HK-2 (cell line): ENCODE results near the gene TMEM86B.
A peak's percentile ranks its signal among the peaks of the same experiment; 100 is the strongest.
"Not testable (repeated sequence)": the region's sequence is repeated elsewhere in the genome, so short reads cannot be mapped to it uniquely, and the experiment has no call there.

Experiments used
- DNase-seq: peaks from one replicate; pipeline ENCODE4 v3.0.0-alpha.2; 2018; ENCODE audit not compliant: unreplicated experiment

Gene TMEM86B

DNA sequence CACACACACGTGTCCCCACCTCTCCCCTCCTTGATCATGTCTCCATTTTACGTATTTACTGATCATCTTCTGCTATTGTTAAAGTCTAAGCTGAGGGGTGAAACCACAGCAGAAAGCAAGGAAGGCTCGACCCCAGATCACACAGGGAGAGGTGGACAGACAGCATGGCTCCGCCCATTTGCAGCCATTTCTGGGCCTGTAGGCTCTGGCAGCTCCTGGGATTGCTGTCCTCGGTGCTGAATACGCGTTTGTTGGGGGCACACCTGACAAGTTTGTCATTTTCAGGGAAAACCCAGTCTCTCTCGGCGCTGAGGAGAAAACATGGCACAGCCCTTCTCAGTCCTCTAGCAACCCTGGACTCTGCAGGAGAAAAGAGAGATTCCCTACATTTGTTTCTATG is 8.0 kb downstream of the TMEM86B start:
- DNase-seq = no peak

DNA sequence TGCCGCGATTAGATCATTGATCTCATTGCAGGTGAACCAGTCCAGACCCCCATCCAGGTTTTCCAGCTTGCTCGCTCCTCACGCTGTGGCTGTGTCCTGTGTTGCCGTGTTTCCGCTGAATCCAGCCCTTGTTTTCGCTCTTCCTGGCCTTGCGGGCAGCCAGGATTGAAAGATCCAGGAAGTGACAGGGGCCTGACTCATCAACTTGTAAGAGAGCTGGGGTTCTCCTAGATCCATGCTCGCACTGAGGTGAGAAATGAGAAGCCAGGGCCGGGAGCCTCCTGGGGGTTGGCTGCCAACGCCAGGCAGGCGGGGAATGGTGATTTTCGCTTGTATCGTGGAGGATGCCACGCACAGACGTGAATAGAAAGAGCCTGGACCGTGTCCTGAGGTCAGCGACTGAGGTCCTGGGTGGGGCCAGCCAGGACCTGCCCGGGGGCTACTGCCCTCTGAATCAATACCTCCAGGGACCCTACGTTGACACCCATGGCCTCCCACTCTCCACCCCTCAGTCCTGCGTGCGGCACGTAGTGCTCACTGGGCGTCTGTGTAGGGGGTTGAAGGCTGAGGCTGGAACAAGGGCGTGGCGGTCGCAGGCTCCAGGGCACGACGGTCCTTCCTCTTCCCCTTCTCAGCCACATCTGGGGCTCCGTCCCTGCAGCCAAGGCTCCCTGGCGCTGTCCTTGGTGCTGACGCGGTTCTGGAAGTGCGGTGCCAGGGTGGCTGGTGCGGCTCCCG is 11.9 kb downstream of the TMEM86B start:
- DNase-seq = peak; percentile 98

DNA sequence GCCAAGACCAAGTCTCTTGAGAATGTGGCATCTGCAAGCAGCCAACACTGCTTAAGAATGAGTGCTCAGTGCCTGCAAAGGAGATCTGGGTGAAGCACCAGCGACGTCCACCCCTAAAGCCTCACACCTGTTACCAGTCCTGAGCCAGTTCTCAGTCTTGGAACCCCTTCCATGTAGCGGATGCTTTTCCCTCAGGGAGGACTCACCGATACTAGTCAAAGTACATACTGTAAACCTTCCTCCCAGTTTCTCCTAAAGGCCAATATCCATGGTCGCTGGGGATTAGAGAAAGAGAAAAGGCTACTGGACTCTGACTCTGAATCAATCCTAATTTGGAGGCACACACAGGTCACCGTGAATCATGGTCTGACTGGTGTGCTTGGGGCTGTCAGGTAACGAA is 15.0 kb downstream of the TMEM86B start:
- DNase-seq = no peak

DNA sequence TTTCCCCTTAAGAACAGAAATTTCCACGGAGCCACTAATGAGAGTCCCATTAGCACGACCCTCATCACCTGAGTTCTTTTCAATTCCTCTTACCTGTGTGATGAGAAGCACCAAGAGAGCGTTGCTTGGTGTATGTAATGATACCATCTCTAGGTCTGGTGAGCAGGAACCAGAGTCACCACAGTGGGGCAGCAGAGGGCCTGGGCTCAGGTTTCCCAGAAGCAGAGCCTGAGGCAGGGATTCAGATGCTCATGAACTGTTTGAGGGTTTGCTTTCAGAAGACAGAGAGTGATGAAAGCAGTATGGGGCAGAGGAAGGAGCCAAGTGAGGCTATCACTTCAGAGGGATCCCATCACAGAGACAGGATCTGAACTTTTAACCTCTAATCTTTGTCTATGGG is 16.1 kb downstream of the TMEM86B start:
- no peak for DNase-seq

DNA sequence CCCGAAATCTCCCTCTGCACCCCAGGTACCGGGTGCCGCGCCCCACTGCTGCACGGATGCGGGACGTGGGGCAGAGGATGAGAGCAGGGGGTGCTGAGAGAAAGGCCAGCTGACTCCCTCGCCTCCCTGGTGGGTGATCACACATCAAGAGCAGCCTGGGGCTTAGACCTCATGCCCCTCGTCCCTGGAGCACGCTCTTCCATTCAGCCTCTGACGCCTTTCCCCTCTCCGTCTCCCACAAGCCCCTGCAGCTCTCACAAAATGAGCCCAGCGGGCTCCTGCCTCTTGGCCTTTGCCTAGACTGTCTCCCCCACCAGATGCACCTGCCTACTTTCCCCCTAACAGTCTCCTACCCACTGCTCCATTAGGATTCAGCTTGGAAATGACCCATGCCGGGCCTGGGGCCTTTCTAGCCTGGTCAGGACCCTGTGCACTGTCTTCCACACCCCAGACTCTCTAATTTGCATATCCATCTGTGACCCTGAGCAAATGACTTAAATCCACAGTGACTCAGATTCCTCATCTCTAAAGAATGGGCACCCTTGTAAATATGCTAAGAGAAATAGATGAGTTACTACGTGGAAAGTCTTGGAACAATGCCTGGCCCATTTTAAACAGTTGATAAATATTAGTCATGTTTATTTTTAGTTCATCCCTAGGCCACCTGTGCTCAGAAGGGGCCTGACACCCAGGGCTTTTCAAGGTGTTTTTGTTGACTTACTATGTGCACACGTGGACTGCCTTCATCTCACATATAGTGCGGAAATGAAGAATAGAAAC is 18.7 kb downstream of the TMEM86B start:
- DNase-seq = no peak

DNA sequence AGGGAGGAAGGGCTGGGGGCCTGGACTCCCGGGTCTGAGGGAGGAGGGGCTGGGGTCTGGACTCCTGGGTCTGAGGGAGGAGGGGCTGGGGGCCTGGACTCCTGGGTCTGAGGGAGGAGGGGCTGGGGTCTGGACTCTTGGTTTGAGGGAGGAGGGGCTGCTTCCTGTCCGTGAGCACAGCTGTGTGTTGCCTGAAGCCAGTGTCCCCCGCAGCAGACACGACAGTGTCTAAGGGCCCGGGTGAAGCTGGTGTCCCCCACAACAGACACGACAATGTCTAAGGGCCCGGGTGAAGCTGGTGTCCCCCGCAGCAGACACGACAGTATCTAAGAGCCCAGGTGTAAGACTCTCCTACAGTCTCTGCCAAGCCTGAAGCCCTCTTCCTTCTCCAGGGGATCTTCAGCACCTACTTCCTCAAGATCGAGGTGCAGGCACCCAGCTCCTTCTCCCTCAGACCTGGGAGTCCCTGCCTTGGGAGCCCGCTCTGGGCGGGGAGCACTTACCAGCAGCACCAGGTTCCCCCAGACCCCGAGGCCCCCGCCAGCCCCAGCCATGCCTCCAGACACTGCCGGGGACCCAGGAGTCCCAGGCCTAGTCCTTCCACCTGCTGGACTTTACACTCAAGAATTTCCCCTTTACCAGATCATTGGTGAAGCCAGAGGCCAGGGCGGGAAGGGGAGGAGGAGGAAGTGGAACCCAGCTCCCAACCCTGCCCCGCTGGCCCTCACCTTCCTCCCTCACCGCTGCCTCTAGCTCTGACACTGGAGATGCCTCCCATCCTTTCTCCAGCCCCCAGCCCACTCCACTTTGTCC is 19.5 kb downstream of the TMEM86B start, which contains the start of gene PTPRH:
PTPRH (minus strand) TSS at position 622 of the 813 bp plus-strand sequence; CDS start at position 554, 68 bp downstream.
- no peak for DNase-seq

DNA sequence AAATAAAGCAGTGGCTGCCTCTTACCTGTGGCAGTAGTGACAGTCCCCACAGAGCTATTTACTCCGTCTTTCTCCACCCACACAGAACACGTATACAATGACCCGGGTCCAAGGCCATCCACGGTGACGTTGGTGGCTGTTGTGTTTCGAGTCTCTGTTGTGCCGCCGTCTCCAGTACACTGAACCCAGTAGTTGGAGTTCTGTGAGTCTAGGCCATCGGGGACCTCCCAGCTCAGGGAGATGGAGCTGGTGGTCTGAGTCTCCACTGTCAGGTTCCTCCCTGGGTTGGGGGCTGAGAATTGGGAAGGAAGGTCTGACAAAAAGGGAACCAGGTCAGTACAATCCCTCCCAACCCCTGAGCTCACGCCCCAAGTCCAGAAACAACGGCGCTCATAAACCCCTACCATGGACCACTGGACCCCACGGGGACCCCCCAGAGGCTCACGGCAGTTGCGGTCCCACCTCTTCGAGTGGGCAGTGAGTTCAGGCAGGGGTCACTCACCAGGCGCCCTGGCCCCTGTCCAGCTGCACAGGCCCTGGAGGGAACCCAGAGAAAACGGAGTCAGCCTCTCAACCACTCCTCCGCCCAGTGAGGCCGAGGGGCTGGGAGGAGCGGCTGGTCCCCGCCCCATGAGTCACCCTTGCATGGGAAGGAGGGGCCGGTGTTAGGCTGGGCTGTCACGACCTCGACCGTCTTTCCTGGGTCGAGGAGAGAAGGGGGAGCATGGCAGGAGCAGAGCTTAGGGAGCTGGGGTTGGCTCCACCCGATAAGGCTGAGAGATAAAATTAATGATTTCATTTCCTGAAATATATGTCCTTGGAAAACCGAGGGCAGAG is 21.7 kb downstream of the TMEM86B start:
- DNase-seq = peak; percentile 94

DNA sequence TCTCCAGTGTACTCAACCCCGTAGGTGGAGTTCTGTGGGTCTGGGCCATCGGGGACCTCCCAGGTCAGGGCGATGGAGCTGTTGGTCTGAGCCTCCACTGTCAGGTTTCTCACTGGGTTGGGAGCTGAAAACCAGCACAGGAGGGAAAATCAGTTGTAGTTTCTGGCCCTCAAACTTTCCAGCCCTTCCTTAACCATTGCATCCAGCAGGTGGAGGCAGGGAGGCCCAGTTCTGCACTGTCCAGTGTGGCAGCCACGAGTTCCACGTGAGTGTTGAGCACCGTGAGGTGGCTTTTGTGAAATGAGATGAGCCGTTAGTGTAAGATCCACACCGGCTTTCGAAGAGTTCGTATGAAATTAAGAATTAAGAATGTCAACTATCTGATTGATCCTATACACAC is 26.4 kb downstream of the TMEM86B start:
- DNase-seq = not testable (repeated sequence)

DNA sequence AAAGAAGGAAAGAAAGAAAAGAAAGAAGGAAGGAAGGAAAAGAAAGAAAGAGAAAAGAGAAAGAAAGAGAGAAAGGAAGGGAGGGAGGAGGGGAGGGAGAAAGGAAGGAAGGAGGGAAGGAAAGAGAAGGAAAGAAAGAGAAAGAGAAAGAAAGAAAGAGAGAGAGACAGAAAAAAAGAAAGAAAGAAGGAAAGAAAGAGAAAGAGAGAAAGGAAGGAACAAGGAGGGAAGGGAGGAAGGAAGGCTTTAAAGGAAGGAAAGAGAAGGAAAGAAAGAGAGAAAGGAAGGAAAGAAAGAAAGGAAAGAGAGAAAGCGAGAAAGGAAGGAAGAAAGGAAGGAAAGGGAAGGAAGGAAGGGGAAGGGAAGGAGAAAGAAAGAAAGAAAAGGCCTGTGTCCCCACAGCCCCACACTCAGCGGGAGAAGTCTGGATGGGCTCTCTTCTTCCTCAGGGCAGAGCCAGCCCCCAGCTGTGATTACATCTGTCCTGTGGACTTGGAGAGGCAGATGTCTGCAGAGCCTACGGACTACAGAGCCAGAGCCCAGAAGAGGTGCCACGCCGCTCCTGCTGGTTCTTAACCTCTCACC is 28.9 kb downstream of the TMEM86B start:
- DNase-seq = no peak

DNA sequence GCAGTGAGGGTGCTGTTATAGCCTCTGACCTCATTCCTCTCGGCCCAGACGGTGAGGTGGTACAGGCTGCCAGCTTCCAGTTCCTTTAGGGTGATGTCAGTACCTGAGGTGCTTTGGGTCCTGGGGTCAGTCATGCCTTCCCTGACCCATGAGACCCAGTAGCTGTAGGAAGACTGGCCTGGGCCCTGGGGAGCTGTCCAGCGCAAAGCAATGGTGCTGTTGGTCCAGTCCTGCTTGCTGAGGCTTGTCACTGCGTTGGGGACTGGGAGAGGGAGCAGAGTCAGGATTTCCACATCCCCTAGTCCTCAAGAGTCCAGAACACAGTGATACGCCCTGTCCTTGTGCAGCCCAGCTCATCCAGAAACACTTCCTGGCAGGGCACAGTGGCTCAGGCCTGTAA is 29.9 kb downstream of the TMEM86B start:
- DNase-seq = no peak

DNA sequence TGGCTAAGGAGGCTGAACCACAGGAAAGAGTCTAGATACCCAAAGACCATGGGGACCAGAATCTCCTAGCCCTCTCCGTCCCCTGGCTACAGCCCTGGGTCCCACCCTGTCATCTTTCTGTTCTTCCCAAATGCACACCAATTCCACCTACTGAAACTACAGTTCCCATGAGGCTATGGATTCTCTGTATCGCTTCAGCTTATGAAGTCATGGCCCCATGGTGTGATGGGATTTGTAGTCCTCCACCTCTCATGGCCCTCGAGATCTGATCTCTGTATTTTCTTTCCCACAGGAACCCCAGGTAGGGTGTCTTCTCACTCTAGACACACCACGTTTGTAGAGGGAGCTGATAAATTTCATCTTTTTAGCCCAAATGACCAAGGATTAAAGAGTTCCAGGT is 31.0 kb downstream of the TMEM86B start:
- DNase-seq = no peak

DNA sequence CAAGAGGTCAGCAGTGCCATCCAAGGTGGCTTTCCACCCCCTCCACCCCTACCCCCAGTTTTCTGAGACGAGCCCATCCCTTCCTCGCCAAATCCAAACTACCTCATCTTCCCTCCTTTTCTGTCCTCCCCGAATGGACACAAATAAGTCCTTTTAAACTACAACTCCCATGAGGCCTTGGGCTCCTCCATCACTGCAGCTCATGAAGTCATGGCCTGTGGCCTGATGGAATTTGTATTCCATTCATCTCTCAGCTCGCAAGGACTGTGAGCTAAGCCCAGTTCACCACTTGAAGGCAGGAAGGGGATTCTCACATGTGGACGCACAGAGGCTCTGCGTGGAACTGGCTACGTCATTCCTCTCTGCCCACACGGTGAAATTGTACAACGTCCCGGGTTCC is 31.8 kb downstream of the TMEM86B start:
- DNase-seq = no peak

DNA sequence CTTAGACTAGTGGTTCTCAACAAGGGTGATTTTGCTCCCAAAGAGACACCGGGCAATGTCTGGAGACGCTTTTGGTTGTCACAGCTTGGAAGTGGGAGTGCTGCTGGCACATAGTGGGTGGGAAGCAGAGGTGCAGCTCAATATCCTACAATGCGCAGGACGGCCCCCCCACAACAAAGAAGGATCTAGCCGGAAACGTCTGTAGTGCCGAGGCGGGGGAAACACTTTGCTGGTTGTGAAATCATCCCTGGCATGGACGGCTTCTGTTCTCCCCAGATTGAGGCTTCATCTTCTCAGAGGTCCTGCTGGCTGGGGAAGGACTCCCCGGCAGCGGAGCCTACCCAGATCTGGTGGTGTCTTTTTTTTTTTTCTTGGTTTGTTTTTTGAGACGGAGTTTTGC is 35.1 kb downstream of the TMEM86B start:
- no peak for DNase-seq

DNA sequence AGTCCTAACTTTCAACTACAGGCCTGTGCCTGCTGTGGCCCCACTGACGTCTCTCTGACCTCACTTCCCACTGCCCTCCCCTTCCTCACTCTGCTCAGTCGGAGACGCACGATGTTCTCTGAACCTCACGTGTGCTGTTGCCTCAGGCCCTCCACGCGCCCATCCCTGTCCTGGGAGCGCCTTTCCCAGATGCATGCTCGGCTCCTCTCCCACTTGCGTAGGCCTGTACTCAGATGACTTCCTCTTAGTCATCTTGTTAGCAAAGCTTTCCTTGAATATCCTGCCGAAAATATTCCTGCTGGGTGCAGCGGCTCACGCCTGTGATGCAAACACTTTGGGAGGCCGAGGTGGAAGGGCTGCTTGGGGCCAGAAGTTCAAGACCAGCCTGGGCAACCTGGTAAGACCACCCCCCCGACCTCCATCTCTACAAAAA is 39.1 kb downstream of the TMEM86B start:
- DNase-seq = peak; percentile 95

DNA sequence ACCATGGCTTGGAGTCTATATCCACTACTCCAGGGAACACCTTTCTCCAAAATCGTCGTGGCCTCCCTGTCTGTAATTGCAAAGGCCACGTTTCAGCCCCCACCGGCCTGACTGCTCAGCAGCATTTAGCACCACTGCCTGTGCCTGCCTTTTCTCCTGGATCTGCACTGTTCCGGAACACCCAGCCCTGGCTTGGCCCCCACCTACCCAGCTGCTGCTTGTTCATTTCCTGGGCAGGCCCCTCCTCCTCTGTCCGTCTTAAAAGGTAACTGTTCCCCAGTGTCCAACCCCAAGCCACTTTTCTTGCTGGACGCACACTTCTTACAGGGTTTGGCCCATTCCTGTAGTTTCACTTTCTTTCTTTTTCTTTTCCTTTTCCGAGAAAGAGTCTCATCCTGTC is 39.9 kb downstream of the TMEM86B start:
- DNase-seq = peak; percentile 82

DNA sequence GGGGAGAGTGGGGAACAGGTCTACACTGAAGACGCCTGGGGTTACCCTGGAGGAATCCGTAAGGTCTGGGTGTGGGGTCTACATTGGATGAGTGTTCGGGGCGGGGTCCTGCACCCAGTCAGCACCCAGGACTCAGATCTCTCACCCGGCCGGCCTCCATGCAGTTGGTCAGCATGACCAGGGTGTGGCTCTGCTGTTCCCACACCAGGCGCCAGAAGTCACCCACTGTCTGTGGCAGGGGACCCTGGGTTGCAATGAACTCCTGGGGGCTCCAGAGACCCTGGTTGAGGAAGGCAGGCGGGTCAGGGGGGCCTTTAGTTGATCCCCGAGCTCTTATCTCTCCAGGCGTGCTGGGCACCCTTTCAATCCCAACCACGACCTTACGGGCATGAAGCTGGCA is 42.5 kb downstream of the TMEM86B start:
- DNase-seq = no peak

DNA sequence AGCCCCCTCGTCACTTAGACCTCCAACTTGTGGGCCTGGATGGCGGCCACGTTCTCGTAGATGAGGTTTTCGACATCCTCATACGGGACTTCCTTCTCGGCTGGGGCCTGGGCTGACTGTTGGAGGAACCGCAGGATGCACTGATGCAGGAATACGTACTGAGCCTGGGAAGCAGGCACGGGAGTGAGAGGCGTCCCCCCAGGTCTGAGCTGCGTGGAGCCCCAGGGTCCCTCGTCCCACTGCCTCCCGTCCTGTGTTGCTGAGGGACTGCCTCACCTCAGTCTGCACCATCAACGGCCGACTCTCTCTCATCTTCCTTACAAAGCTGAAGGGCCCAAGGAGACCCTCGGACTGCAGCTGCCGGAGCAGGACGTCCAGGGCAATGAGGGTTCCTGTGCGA is 46.8 kb downstream of the TMEM86B start:
- no peak for DNase-seq

DNA sequence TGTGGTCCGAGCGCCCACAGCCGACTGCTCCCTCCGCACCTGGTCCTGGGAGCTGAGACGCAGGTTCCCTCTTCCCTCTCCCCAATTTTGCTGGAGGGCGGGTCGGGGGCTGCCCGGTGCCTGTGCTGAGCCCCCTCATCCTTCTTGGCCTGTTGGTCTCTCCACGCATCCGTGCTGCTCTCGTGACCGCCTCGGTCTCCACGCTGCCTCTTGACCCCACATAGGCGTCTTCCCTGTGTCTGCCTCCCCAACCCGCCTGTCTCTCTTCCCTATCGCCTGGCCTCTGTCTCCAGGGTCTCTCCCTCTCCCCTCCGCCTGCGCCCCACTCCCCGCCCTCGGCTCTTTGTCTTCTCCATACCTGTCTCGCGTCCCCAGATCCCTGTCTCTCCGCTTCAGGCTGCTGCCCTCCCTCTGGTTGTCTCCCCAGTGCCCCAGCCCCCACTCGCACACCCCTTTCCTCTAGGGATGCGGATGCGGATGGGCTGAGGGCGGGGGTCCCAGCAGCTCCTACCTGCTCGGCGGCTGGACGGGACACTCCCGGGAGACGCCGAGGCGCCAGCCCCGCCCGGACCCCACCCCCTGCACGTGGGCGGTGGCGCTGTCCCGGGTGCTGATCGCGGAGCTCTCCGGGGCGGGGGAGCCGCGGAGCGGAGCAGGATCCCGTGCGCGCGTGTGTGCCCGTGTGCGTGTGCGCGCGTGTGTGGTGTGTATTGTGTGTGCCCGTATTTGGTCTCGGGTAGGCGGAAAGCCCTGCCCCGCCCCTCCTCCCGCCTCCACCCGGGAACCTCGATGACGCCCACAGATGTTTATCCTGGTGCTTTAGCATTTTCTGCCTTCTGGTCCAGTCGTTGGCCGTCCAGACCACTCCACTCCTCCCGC is 48.7 kb downstream of the TMEM86B start, which contains the start of gene SYT5:
SYT5 (minus strand) TSS at position 684 of the 879 bp plus-strand sequence. CDS start 1,248 bp downstream, outside the sequence.
- DNase-seq = peak; percentile 66

DNA sequence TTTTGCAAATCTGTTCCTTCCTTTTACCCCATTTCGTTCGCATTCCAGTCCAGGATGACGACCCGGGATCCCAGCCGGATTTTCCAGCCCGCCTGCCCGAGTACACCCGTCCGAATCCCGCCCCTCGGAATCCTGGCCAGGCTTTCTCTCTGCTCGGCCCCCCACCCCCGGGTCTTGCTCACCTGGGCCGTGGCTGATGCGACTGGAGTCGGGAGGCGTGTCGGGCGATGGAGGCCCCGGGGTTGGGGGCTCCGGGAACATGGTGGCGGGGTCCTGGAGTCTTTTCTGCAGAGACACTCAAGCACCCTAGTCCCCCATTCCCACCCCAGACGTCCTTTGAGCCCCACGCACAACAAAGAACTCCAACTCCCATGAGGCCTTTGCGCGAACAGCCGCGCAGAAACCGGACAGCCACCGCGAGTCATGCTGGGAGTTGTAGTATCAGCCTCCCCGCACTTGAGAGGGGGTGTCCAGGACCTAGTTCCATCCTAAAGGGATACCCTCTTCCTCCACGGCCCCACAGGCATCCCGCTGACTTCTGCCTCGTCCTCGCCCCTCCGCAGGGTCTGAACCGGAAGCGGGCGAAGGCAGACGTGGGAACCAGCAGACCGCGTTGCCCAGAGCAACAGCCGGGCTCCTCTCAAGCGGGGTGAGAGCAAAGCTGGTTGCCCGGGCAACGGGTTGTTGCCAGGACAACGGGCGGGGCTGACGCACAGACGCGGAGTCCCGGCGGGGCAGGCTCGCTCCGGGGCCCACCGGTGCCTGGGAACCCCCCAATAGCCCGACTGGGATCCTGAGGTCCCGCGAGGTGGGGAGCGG is 49.6 kb downstream of the TMEM86B start:
- DNase-seq = peak; percentile 89
